DMS53 (cell line): ENCODE data around the gene SYNE1.

ENCODE experiments used
- DNase-seq: peaks from one replicate; lab custom pipeline; 2025; lab: John Stamatoyannopoulos, UW

SYNE1 gene

GRCh38 chr6:152184573-152184916 lies 452.6 kb downstream of the SYNE1 start:
- no peak for DNase-seq

GRCh38 chr6:152180601-152181000 lies 456.6 kb downstream of the SYNE1 start:
- no peak for DNase-seq

GRCh38 chr6:152176268-152176667 lies 460.9 kb downstream of the SYNE1 start:
- DNase-seq: no peak

- no peak for DNase-seq
Measured at GRCh38 chr6:152173957-152174356, 463.2 kb downstream of the SYNE1 start.

- DNase-seq: no peak
Measured at GRCh38 chr6:152173321-152173720, 463.8 kb downstream of the SYNE1 start.

GRCh38 chr6:152170702-152171667 lies 466.2 kb downstream of the SYNE1 start:
- DNase-seq: no peak

GRCh38 chr6:152170313-152170701 lies 466.9 kb downstream of the SYNE1 start:
- DNase-seq: no peak

GRCh38 chr6:152167641-152168603 lies 469.2 kb downstream of the SYNE1 start:
- DNase-seq: no peak

GRCh38 chr6:152166897-152167296 lies 470.3 kb downstream of the SYNE1 start:
- no peak for DNase-seq

- DNase-seq: no peak
Measured at GRCh38 chr6:152166497-152166896, 470.7 kb downstream of the SYNE1 start.

- no peak for DNase-seq
Measured at GRCh38 chr6:152164957-152165356, 472.2 kb downstream of the SYNE1 start.

GRCh38 chr6:152161501-152161900 lies 475.7 kb downstream of the SYNE1 start:
- peak; percentile 46 for DNase-seq

GRCh38 chr6:152160346-152160745 lies 476.8 kb downstream of the SYNE1 start:
- peak; percentile 41 for DNase-seq

- DNase-seq: no peak
Measured at GRCh38 chr6:152155792-152156191, 481.4 kb downstream of the SYNE1 start.

GRCh38 chr6:152154559-152155356 lies 482.4 kb downstream of the SYNE1 start:
- DNase-seq: no peak

GRCh38 chr6:152151920-152152319 lies 485.2 kb downstream of the SYNE1 start:
- no peak for DNase-seq

- DNase-seq: no peak
Measured at GRCh38 chr6:152150196-152150595, 487.0 kb downstream of the SYNE1 start.

- DNase-seq: no peak
Measured at GRCh38 chr6:152148412-152148811, 488.8 kb downstream of the SYNE1 start.

GRCh38 chr6:152147269-152147668 lies 489.9 kb downstream of the SYNE1 start:
- no peak for DNase-seq

GRCh38 chr6:152146385-152146784 lies 490.8 kb downstream of the SYNE1 start:
- DNase-seq: no peak

- no peak for DNase-seq
Measured at GRCh38 chr6:152143359-152143758, 493.8 kb downstream of the SYNE1 start.

GRCh38 chr6:152142105-152142504 lies 495.1 kb downstream of the SYNE1 start:
- no peak for DNase-seq
